K562 (cell line): Measurements from ENCODE around the gene GPR35. TPM values are rescaled to one million over a fixed set of nuclear protein-coding genes. Genes with fewer than 3 reads are reported as not detected.

Experiments
- ATAC-seq: fragments of 200-7000 bp; cut with Tn5 transposase; 3 replicates; pipeline ENCODE4 v1.9.1; 2020; ENCODE audit warnings: moderate library complexity
- BruUV-seq: library from RNA; stranded (reverse); fragments of 400-500 nt; replicated peaks from 2 replicates; lab custom pipeline; 2021; lab: Mats Ljungman, UMichigan
- CTCF ChIA-PET: fragments of 300-600 bp; formaldehyde crosslinking; extraction: SDS; loops from one replicate; lab custom pipeline; 2021; ENCODE audit warnings: low intra/inter-chr PET ratio; lab: Yijun Ruan, JAX
- POLR2A ChIA-PET: fragments of 300-600, 350-650 bp; sonication (Branson Sonifier 250); formaldehyde crosslinking; extraction: SDS; loops from one replicate; lab custom pipeline; 2021; ENCODE audit warnings: antibody characterized with exemption, inconsistent platforms; lab: Yijun Ruan, JAX
- DNase-seq, 4 experiments: peaks; one replicate each; pipeline versions ENCODE4 v3.0.0 to v3.0.0-alpha.2; 2011 to 2018; ENCODE audit warnings: low spot score in 3 of 4, mixed read lengths in 3 of 4; ENCODE audit errors: extremely low read depth in 1 of 4
- FAIRE-seq: peaks from 2 replicates; lab custom pipeline; 2011; peaks lifted over from hg19 to GRCh38; lab: Jason Lieb, UNC
- H2AFZ ChIP-seq: 2 replicates; pipeline ENCODE4 v1.6.0; 2011; ENCODE audit warnings: low read depth, low read length, control low read depth, inconsistent platforms
- H3K27ac ChIP-seq: fragments of 200-600 bp; 3 replicates; pipeline ENCODE4 v1.8.0; 2011; ENCODE audit warnings: low read depth, mild to moderate bottlenecking, control low read depth, inconsistent platforms, low read length, moderate library complexity, mixed read lengths; ENCODE audit errors: extremely low read depth
- H3K27me3 ChIP-seq, 2 experiments: fragments of 300-600 bp in 1 of 2; 2 replicates in 1 of 2; 3 replicates in 1 of 2; pipeline versions ENCODE4 v1.6.0 to v1.8.0; 2011; ENCODE audit warnings: inconsistent platforms in 2 of 2, low read length in 2 of 2, mild to moderate bottlenecking in 1 of 2, mixed read lengths in 1 of 2, moderate library complexity in 1 of 2; ENCODE audit not compliant: control insufficient read depth in 2 of 2, insufficient read depth in 2 of 2
- H3K36me3 ChIP-seq: fragments of 300-600 bp; 3 replicates; pipeline ENCODE4 v1.8.0; 2011; ENCODE audit warnings: mild to moderate bottlenecking, low read length, inconsistent platforms; ENCODE audit not compliant: control insufficient read depth, insufficient read depth
- H3K4me1 ChIP-seq, 2 experiments: fragments of 200-600 bp in 1 of 2; replicated peaks in 1 of 2; 2 replicates in 1 of 2; 3 replicates in 1 of 2; pipeline versions ENCODE4 v1.5.1 to v1.8.0; 2011; ENCODE audit warnings: inconsistent platforms in 2 of 2, low read length in 2 of 2, mild to moderate bottlenecking in 1 of 2, mixed read lengths in 1 of 2, moderate library complexity in 1 of 2; ENCODE audit not compliant: control insufficient read depth in 2 of 2, insufficient read depth in 2 of 2
- H3K4me2 ChIP-seq: 2 replicates; pipeline ENCODE4 v1.6.1; 2011; ENCODE audit warnings: low read length, control low read depth, inconsistent platforms, mixed read lengths; ENCODE audit not compliant: insufficient read depth
- H3K4me3 ChIP-seq: fragments of 200-600 bp; sonication (generic), shearing (Covaris generic); 2 replicates; pipeline ENCODE4 v1.5.1; 2016; ENCODE audit warnings: control low read depth, inconsistent platforms
- H3K79me2 ChIP-seq: fragments of 200-600 bp; 3 replicates; pipeline ENCODE4 v1.8.0; 2011; ENCODE audit warnings: low read length, inconsistent platforms; ENCODE audit not compliant: control insufficient read depth, insufficient read depth
- H3K9ac ChIP-seq, 2 experiments: 2 replicates each; pipeline versions ENCODE4 v1.6.0 to v1.6.1; 2011; ENCODE audit warnings: low read depth in 2 of 2, low read length in 2 of 2, control low read depth in 1 of 2, inconsistent platforms in 1 of 2, mild to moderate bottlenecking in 1 of 2, mixed read lengths in 1 of 2; ENCODE audit not compliant: insufficient read depth in 1 of 2
- H3K9me1 ChIP-seq: one replicate; pipeline ENCODE4 v1.6.0; 2011; ENCODE audit warnings: inconsistent platforms, mild to moderate bottlenecking, low read length, moderate library complexity; ENCODE audit not compliant: control insufficient read depth, insufficient read depth
- H3K9me3 ChIP-seq: replicated peaks from 2 replicates; pipeline ENCODE4 v1.5.1; 2011; ENCODE audit warnings: low read depth, low read length, inconsistent platforms; ENCODE audit not compliant: control insufficient read depth, insufficient read depth
- H4K20me1 ChIP-seq: replicated peaks from 2 replicates; pipeline ENCODE4 v1.6.1; 2011; ENCODE audit warnings: low read length, inconsistent platforms, mixed read lengths; ENCODE audit not compliant: control insufficient read depth, insufficient read depth
- BRD4 ChIP-seq: fragments of 200-600 bp; sonication (generic); IDR thresholded peaks from 2 replicates; pipeline ENCODE4 v1.6.1; 2017; ENCODE audit warnings: inconsistent platforms
- DMBX1 ChIP-seq: fragments of 250-450 bp; sonication (Bioruptor Pico); IDR thresholded peaks from 2 replicates; pipeline ENCODE4 v1.8.0; 2022; ENCODE audit warnings: inconsistent platforms, mild to moderate bottlenecking, moderate library complexity, borderline replicate concordance
- MYNN ChIP-seq, 2 experiments: sonication (generic); formaldehyde crosslinking in 1 of 2; IDR thresholded peaks; 2 replicates each; pipeline versions ENCODE4 v1.5.0 to v1.6.1; 2016 to 2020; ENCODE audit warnings: antibody characterized with exemption in 1 of 2, missing genetic modification reagents in 1 of 2
- NFXL1 ChIP-seq: fragments of 450-650 bp; formaldehyde crosslinking; IDR thresholded peaks from 2 replicates; pipeline ENCODE4 v1.4.0; 2021; ENCODE audit warnings: mild to moderate bottlenecking
- SMARCA4 ChIP-seq: fragments of 450-650 bp; IDR thresholded peaks from 2 replicates; pipeline ENCODE4 v1.6.1; 2016
- ZNF133 ChIP-seq: fragments of 250-450 bp; sonication (Bioruptor Pico); IDR thresholded peaks from 2 replicates; pipeline ENCODE4 v1.4.0; 2020; ENCODE audit warnings: mild to moderate bottlenecking
- ZNF143 ChIP-seq: sonication (generic); formaldehyde crosslinking; IDR thresholded peaks from 2 replicates; pipeline ENCODE4 v1.9.0; 2022; ENCODE audit warnings: mild to moderate bottlenecking, missing genetic modification reagents
- ZNF274 ChIP-seq: IDR thresholded peaks from 2 replicates; pipeline ENCODE4 v1.6.1; 2011; ENCODE audit warnings: low read depth, mild to moderate bottlenecking, low read length, moderate library complexity, borderline replicate concordance
- ZNF77 ChIP-seq: fragments of 250-450 bp; sonication (Bioruptor Pico); IDR thresholded peaks from 2 replicates; pipeline ENCODE4 v1.5.0; 2020
- ZNF778 ChIP-seq: fragments of 450-650 bp; formaldehyde crosslinking; IDR thresholded peaks from 2 replicates; pipeline ENCODE4 v1.4.0; 2020; ENCODE audit warnings: mild to moderate bottlenecking, moderate library complexity
- WGBS: fragments of 100-300 bp; shearing (Covaris generic); methylation state at CpG from one replicate; pipeline ENCODE4 v1.1.6; 2016; ENCODE audit warnings: low coverage, mixed read lengths; ENCODE audit not compliant: insufficient coverage; ENCODE audit errors: missing lambda C conversion rate; 5-methylcytosine and 5-hydroxymethylcytosine counted together
- in situ Hi-C: fragments of 300-500 bp; cut with MboI; formaldehyde crosslinking; loops from 4 replicates; pipeline ENCODE4 v1.15.0; 2018; ENCODE audit warnings: inconsistent platforms, mixed read lengths
- intact Hi-C: fragments of 100-400 bp; cut with micrococcal nuclease; formaldehyde crosslinking; loops from 2 replicates; pipeline ENCODE4 v1.14.2; 2022
- polyA plus RNA-seq, 8 experiments: library from polyadenylated mRNA; depleted of rRNA in 4 of 8; stranded (reverse) in 5 of 8; unstranded in 3 of 8; fragments of >200 nt; fragmentation: Nextera tagmentation in 2 of 8; fragmentation: Illumina TruSeq in 1 of 8; extraction: Ambion mirVana in 2 of 8; extraction: Trizol in 1 of 8; gene quantifications; 2 replicates each; pipeline versions ENCODE4 v1.2.1 to v1.2.3, GENCODE V29; 2011 to 2014; ENCODE audit warnings: inconsistent platforms in 1 of 8, missing spikeins in 1 of 8
- total RNA-seq, 7 experiments: library from RNA; depleted of rRNA in 6 of 7; stranded (reverse); fragments of >200 nt in 6 of 7; fragmentation: Illumina TruSeq in 2 of 7; extraction: Trizol in 2 of 7; gene quantifications; 2 replicates each; pipeline versions ENCODE4 v1.2.1 to v1.2.3, GENCODE V29; 2011 to 2021; ENCODE audit warnings: low replicate concordance in 1 of 7
- TF ChIP-seq, protein P1 (sequence below), 2 experiments: IDR thresholded peaks; 2 replicates each; pipeline ENCODE4 v1.6.1; 2011; ENCODE audit warnings: borderline replicate concordance in 1 of 2, control low read depth in 1 of 2, low read depth in 1 of 2, low read length in 1 of 2, mild to moderate bottlenecking in 1 of 2, mixed read lengths in 1 of 2, moderate library complexity in 1 of 2; ENCODE audit not compliant: insufficient read depth in 1 of 2, insufficient read length in 1 of 2, poor library complexity in 1 of 2, severe bottlenecking in 1 of 2; ENCODE audit errors: extremely low read depth in 1 of 2
- TF ChIP-seq, protein P2 (sequence below): fragments of 250-450 bp; sonication (Bioruptor Pico); IDR thresholded peaks from 2 replicates; pipeline ENCODE4 v1.5.0; 2022; ENCODE audit warnings: mild to moderate bottlenecking
- TF ChIP-seq, protein P3 (sequence below): fragments of 450-650 bp; IDR thresholded peaks from 2 replicates; pipeline ENCODE4 v1.6.1; 2016; ENCODE audit warnings: mild to moderate bottlenecking

GPR35 gene
- total and polyA plus RNA-seq, 9 of the 15 experiments (the other 6 are each of a cell fraction or from before 2014, with no cell fraction given) = 0.04 to 0.50 (median 0.29) TPM; not detected in 3

DNA sequence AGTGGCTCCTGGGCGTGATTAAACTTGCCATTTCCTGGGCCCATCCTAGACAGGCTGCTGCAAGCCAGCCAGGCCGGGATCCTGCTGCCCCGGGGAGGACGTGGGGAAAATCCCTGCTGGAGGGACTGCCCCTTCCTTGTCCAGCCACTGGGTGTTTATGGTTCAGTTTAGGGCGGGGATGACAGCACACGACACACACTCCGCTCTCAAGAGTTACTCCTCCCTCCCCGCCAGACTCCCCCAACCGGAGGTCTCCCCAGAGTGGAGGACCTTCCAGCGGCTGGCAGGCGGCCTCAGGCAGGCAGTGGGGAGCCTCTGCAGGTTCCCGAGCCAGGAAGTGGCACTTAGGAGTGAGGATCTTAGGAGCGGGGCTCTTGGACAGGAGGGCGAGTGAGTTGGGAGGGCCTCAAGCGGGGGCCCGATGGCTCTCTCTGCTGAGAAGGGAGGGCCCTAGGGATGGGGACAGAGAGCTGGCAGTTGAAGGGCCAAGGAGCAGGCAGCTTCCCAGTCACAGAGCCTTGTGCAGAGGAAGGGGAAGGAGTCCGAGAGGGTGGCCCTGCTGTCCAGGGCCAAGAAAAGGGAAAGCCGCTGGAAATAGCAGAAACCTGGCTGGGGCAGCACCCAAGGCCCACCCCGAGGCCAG is 5.7 kb upstream of the GPR35 start (continued):
- TF ChIP-seq, protein P1, sequence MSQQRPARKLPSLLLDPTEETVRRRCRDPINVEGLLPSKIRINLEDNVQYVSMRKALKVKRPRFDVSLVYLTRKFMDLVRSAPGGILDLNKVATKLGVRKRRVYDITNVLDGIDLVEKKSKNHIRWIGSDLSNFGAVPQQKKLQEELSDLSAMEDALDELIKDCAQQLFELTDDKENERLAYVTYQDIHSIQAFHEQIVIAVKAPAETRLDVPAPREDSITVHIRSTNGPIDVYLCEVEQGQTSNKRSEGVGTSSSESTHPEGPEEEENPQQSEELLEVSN (IDR thresholded peaks at IDR 0.05; ENCODE audit: borderline replicate concordance in 1 of 2, extremely low read depth in 1 of 2, insufficient read depth in 1 of 2, insufficient read length in 1 of 2, low read depth in 1 of 2, low read length in 1 of 2, poor library complexity in 1 of 2, severe bottlenecking in 1 of 2) = no peak
- TF ChIP-seq MYNN (IDR thresholded peaks at IDR 0.05) (no peak), MYNN (CRISPR knock-in tag; IDR thresholded peaks at IDR 0.05) (no peak), NFXL1 (CRISPR knock-in tag) (no peak), ZNF77 (no peak), BRD4 (no peak)
- TF ChIP-seq, all 486 proteins: peak for 0

DNA sequence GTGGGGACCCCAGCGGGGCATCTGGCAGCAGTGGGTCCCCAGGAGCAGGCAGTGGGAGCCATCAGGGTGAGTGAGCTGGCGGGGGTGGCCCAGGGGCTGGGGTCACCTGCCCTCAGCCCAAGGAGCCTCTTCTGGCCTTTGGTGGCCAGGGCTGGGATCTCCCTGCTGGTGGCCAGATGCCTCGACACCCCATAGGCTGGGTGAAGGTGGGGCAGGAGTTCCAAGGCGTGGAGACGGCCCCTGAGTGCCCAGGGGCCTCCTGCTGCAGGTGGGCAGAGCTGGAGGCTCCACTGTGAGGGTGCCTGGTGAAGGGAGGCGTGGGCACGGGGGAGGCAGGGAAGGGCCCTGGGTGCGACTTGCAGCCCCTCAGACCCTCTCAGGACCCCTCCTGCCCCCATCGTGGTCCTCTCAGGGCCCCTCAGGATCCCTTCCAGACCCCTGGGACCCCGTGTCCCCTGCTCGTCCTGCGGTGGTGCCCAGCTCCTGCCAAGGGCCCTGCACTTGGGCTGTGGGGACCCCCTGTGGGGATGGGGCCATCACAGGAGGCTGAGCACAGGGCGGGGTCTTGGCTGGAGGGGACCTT is 5.0 kb upstream of the GPR35 start:
- H3K4me3 ChIP-seq = no peak overlapping the region
- H3K27me3 ChIP-seq = no peaks in the 10 kb centered on the region
- ATAC-seq (no peak), FAIRE-seq (no peak), DNase-seq (no peak)
- CTCF ChIA-PET = no interaction called here
- no peaks in the 10 kb centered on the region for H3K9me1 ChIP-seq
- H3K36me3 ChIP-seq = no peaks in the 10 kb centered on the region
- intact Hi-C loops = no loop called here
- 5% methylated on average over 4 of the region's 13 CpGs for WGBS
- no peak overlapping the region for H3K27ac ChIP-seq
- POLR2A ChIA-PET = interaction anchor here (0.6 to 0.7 kb wide), 2 partner anchors 41 to 1045 kb away, joined by 3 read pairs; no protein-coding TSS in a partner anchor
- in situ Hi-C loops = no loop called here
- H4K20me1 ChIP-seq = no peaks in the 10 kb centered on the region
- H3K4me1 ChIP-seq = peaks cover 0 to 38% of the 10 kb centered on the region in 2 experiments; a peak in 2 of 5 replicates
- no peak overlapping the region for H2AFZ ChIP-seq
- H3K79me2 ChIP-seq = no peaks in the 10 kb centered on the region
- no peak overlapping the region for H3K9ac ChIP-seq
- no peak overlapping the region for H3K4me2 ChIP-seq
- H3K9me3 ChIP-seq = no peaks in the 10 kb centered on the region
- no TSS peak for BruUV-seq
- TF ChIP-seq ZNF133 (no peak), DMBX1 (CRISPR knock-in tag) (no peak), ZNF274 (no peak), SMARCA4 (no peak), ZNF143 (no peak), ZNF778 (CRISPR knock-in tag) (no peak)
- TF ChIP-seq, protein P2, sequence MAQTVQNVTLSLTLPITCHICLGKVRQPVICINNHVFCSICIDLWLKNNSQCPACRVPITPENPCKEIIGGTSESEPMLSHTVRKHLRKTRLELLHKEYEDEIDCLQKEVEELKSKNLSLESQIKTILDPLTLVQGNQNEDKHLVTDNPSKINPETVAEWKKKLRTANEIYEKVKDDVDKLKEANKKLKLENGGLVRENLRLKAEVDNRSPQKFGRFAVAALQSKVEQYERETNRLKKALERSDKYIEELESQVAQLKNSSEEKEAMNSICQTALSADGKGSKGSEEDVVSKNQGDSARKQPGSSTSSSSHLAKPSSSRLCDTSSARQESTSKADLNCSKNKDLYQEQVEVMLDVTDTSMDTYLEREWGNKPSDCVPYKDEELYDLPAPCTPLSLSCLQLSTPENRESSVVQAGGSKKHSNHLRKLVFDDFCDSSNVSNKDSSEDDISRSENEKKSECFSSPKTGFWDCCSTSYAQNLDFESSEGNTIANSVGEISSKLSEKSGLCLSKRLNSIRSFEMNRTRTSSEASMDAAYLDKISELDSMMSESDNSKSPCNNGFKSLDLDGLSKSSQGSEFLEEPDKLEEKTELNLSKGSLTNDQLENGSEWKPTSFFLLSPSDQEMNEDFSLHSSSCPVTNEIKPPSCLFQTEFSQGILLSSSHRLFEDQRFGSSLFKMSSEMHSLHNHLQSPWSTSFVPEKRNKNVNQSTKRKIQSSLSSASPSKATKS = no peak
- TF ChIP-seq, protein P3, sequence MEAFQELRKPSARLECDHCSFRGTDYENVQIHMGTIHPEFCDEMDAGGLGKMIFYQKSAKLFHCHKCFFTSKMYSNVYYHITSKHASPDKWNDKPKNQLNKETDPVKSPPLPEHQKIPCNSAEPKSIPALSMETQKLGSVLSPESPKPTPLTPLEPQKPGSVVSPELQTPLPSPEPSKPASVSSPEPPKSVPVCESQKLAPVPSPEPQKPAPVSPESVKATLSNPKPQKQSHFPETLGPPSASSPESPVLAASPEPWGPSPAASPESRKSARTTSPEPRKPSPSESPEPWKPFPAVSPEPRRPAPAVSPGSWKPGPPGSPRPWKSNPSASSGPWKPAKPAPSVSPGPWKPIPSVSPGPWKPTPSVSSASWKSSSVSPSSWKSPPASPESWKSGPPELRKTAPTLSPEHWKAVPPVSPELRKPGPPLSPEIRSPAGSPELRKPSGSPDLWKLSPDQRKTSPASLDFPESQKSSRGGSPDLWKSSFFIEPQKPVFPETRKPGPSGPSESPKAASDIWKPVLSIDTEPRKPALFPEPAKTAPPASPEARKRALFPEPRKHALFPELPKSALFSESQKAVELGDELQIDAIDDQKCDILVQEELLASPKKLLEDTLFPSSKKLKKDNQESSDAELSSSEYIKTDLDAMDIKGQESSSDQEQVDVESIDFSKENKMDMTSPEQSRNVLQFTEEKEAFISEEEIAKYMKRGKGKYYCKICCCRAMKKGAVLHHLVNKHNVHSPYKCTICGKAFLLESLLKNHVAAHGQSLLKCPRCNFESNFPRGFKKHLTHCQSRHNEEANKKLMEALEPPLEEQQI = no peak
